SK-MEL-5 (cell line): ENCODE data around the gene ITPR3. TPM values are rescaled to one million over a fixed set of nuclear protein-coding genes. Genes with fewer than 3 reads are reported as not detected.

Experiments
- DNase-seq: peaks from one replicate; pipeline ENCODE4 v3.0.0-alpha.2; 2016; ENCODE audit warnings: low read depth, low spot score
- in situ Hi-C: cut with HindIII; loops from 2 replicates; pipeline ENCODE4 v1.10.0; 2016; ENCODE audit warnings: low sequenced_read_pairs, high pct_unique_total_duplicates, low pct_unique_long_range_greater_than_20kb
- total RNA-seq: library from RNA; depleted of rRNA; stranded (reverse); fragments of >200 nt; shearing (Covaris generic); gene quantifications from 2 replicates; pipeline ENCODE4 v1.2.3, GENCODE V29; 2014

ITPR3 gene
- total RNA-seq, 1 experiment from 2014 or later = 4.3 TPM

GRCh38 chr6:33654831-33655554 is 33.9 kb downstream of the ITPR3 start:
- no peak for DNase-seq
- in situ Hi-C loops = no loop called here

GRCh38 chr6:33656844-33657243 is 35.7 kb downstream of the ITPR3 start:
- no peak for DNase-seq
- in situ Hi-C loops = no loop called here

- DNase-seq = no peak
- in situ Hi-C loops = no loop called here
Observed at GRCh38 chr6:33658982-33659689, 38.0 kb downstream of the ITPR3 start.

- in situ Hi-C loops = no loop called here
- DNase-seq = no peak
Observed at GRCh38 chr6:33659986-33660385, 38.9 kb downstream of the ITPR3 start.

GRCh38 chr6:33661106-33661838 is 40.1 kb downstream of the ITPR3 start:
- in situ Hi-C loops = no loop called here
- DNase-seq = no peak

- no peak for DNase-seq
- in situ Hi-C loops = no loop called here
Observed at GRCh38 chr6:33662318-33662717, 41.2 kb downstream of the ITPR3 start.

GRCh38 chr6:33663028-33663427 is 41.9 kb downstream of the ITPR3 start:
- in situ Hi-C loops = no loop called here
- DNase-seq = no peak

- in situ Hi-C loops = no loop called here
- no peak for DNase-seq
Observed at GRCh38 chr6:33663727-33664449, 42.8 kb downstream of the ITPR3 start.

GRCh38 chr6:33664506-33665057 is 43.5 kb downstream of the ITPR3 start:
- in situ Hi-C loops = no loop called here
- no peak for DNase-seq

- DNase-seq = no peak
- in situ Hi-C loops = no loop called here
Observed at GRCh38 chr6:33665957-33666356, 44.8 kb downstream of the ITPR3 start.

GRCh38 chr6:33667072-33667471 is 46.0 kb downstream of the ITPR3 start:
- no peak for DNase-seq
- in situ Hi-C loops = no loop called here

- in situ Hi-C loops = no loop called here
- DNase-seq = no peak
Observed at GRCh38 chr6:33667776-33668175, 46.7 kb downstream of the ITPR3 start.

GRCh38 chr6:33668328-33668727 is 47.2 kb downstream of the ITPR3 start:
- DNase-seq = no peak
- in situ Hi-C loops = no loop called here

- in situ Hi-C loops = no loop called here
- no peak for DNase-seq
Observed at GRCh38 chr6:33668914-33669313, 47.8 kb downstream of the ITPR3 start.

GRCh38 chr6:33670086-33670660 is 49.1 kb downstream of the ITPR3 start:
- in situ Hi-C loops = no loop called here
- no peak for DNase-seq

- in situ Hi-C loops = no loop called here
- DNase-seq = no peak
Observed at GRCh38 chr6:33670971-33671743, 50.0 kb downstream of the ITPR3 start.

GRCh38 chr6:33671744-33672072 is 50.6 kb downstream of the ITPR3 start:
- no peak for DNase-seq
- in situ Hi-C loops = no loop called here
